SK-N-SH treated with all-trans-retinoic acid at 6 μM for 48 hours (cell line): ENCODE measurements around the gene ZSCAN10.

Source experiments
- ATAC-seq: fragments of 200-7000 bp; cut with Tn5 transposase; 3 replicates; pipeline ENCODE4 v1.9.1; 2020; ENCODE audit warnings: mild to moderate bottlenecking, moderate library complexity
- ARNTL ChIP-seq: fragments of 450-650 bp; formaldehyde crosslinking; IDR thresholded peaks from 2 replicates; pipeline ENCODE4 v1.5.0; 2020; ENCODE audit warnings: low read depth, mild to moderate bottlenecking, moderate library complexity, borderline replicate concordance
- BACH2 ChIP-seq: fragments of 250-450 bp; sonication (Bioruptor Pico); IDR thresholded peaks from 2 replicates; pipeline ENCODE4 v1.9.0; 2021; ENCODE audit warnings: mild to moderate bottlenecking, borderline replicate concordance
- CREB5 ChIP-seq: fragments of 250-450 bp; sonication (Bioruptor Pico); IDR thresholded peaks from 2 replicates; pipeline ENCODE4 v1.5.1; 2020; ENCODE audit warnings: low read depth, mild to moderate bottlenecking, moderate library complexity
- CSDC2 ChIP-seq: fragments of 250-450 bp; sonication (Bioruptor Pico); IDR thresholded peaks from 2 replicates; pipeline ENCODE4 v1.5.0; 2020; ENCODE audit warnings: mild to moderate bottlenecking, moderate library complexity
- CSRNP3 ChIP-seq: fragments of 250-450 bp; sonication (Bioruptor Pico); IDR thresholded peaks from 2 replicates; pipeline ENCODE4 v1.5.1; 2021; ENCODE audit warnings: mild to moderate bottlenecking, moderate library complexity
- ESRRG ChIP-seq: fragments of 250-450 bp; sonication (Bioruptor Pico); IDR thresholded peaks from 2 replicates; pipeline ENCODE4 v1.6.1; 2021; ENCODE audit warnings: mild to moderate bottlenecking
- GLIS3 ChIP-seq: fragments of 250-450 bp; sonication (Bioruptor Pico); IDR thresholded peaks from 2 replicates; pipeline ENCODE4 v1.5.0; 2020; ENCODE audit warnings: mild to moderate bottlenecking, moderate library complexity
- ISL1 ChIP-seq: fragments of 250-450 bp; sonication (Bioruptor Pico); IDR thresholded peaks from 2 replicates; pipeline ENCODE4 v2.1.2; 2022; ENCODE audit warnings: mild to moderate bottlenecking, moderate library complexity
- POU6F1 ChIP-seq: fragments of 250-450 bp; sonication (Bioruptor Pico); IDR thresholded peaks from 2 replicates; pipeline ENCODE4 v1.8.0; 2021; ENCODE audit warnings: low read depth, mild to moderate bottlenecking, moderate library complexity, borderline replicate concordance
- PPARA ChIP-seq: fragments of 250-450 bp; sonication (Bioruptor Pico); IDR thresholded peaks from 2 replicates; pipeline ENCODE4 v1.5.0; 2020; ENCODE audit warnings: mild to moderate bottlenecking, borderline replicate concordance
- RARB ChIP-seq: fragments of 250-450 bp; sonication (Bioruptor Pico); IDR thresholded peaks from 2 replicates; pipeline ENCODE4 v1.8.0; 2021; ENCODE audit warnings: mild to moderate bottlenecking, moderate library complexity
- SNAI2 ChIP-seq: fragments of 250-450 bp; sonication (Bioruptor Pico); IDR thresholded peaks from 2 replicates; pipeline ENCODE4 v1.5.0; 2020; ENCODE audit warnings: mild to moderate bottlenecking, moderate library complexity
- TOX ChIP-seq: fragments of 250-450 bp; sonication (Bioruptor Pico); IDR thresholded peaks from 2 replicates; pipeline ENCODE4 v1.8.0; 2021; ENCODE audit warnings: mild to moderate bottlenecking, moderate library complexity, borderline replicate concordance
- ZFP3 ChIP-seq: fragments of 250-450 bp; sonication (Bioruptor Pico); IDR thresholded peaks from 2 replicates; pipeline ENCODE4 v1.5.0; 2020; ENCODE audit warnings: mild to moderate bottlenecking, moderate library complexity

Gene ZSCAN10

GRCh38 chr16:3038896-3039295, 60.2 kb downstream of the ZSCAN10 start:
- ATAC-seq = no peak
- TF ChIP-seq CSRNP3 (CRISPR knock-in tag) (no peak), ISL1 (no peak), BACH2 (CRISPR knock-in tag) (no peak), TOX (no peak), ESRRG (CRISPR knock-in tag) (no peak), ARNTL (CRISPR knock-in tag) (no peak), GLIS3 (no peak), ZFP3 (CRISPR knock-in tag) (no peak), SNAI2 (no peak), CSDC2 (CRISPR knock-in tag) (no peak), CREB5 (CRISPR knock-in tag) (no peak), POU6F1 (no peak), RARB (no peak), PPARA (CRISPR knock-in tag) (no peak)
